IPS-NIHi11 (cell line): ENCODE results near the gene FYB2.
"Not testable (repeated sequence)": the region's sequence is repeated elsewhere in the genome, so short reads cannot be mapped to it uniquely, and the experiment has no call there.

Experiments
- DNase-seq: peaks from one replicate; pipeline ENCODE4 v3.0.0; 2012; ENCODE audit warnings: mixed read lengths, low spot score

FYB2 gene

DNA sequence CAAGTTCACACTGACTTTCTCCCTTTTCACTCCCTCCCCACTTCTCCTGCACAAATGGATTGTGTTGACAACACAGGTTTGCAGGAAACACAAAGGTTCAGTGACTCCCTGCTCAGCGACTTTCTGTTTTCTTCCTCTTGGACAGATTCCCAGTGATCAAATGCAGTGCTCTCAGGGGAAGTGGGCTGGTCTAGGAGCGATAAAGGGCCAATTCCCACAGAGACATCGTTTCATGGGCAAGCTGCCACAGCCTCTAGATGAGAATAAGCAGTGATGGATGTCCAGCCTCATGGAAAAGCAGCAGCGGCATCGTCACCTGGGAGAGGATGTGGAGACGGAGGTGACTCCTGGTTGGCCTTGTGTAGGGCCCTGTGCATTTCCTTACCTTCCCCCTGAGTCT, 30.6 kb downstream of the FYB2 start:
- DNase-seq, result peak; percentile 31

DNA sequence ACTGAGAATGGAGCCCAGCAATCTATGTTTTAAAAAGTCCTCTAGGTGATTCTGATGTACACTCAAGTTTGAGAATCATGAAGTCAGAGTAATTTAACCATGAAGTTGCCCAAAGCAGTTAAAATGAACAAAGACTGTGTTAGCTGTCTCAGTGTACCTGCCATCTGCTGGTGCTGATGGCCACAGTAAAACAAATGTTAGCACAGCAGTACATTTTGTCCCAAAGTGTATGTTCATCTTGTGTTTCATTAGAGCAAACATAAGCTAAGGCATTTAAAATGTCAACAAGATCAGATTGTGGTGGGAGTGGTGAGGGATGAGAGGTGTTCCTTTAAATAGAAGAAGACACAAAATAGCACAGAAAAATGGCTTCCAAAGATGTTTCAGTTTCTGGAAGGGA, 31.1 kb downstream of the FYB2 start:
- no peak for DNase-seq

DNA sequence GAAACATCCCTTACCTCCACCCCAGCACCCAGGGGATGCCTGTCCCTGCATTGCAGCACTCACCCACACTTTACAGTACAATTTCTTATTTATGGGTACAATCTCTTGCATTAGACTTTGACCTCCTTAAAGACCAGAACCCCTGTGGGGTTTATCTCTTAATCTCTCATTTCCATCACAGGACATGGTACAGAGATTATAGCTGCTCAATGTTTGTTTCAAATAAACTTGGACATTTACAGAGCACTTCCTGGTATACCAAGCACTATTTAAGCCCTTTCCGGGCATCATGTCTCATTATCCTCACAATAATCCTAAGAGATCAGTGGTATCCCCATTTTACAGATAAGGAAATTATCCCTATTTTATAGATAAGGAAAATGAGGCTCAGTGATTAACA, 31.9 kb downstream of the FYB2 start:
- no peak for DNase-seq

DNA sequence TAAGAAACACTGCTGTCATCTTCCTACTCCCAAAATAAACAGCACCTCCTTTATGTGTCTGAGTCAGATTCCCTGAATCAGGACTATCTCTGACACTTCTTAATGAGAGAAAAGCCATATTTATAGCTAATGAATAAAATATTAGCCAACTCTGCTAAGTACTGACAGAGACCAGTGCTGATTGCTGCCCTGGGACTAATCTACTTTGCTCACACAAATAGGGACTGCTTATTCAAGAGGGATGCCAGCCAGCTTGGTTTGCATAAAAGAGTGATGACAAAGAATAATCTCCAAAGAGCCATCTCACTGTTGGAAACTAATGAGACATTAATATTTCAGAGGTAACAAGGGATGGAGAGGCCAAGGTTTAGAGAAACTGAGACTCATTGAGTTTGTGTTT, 36.4 kb downstream of the FYB2 start:
- no peak for DNase-seq

DNA sequence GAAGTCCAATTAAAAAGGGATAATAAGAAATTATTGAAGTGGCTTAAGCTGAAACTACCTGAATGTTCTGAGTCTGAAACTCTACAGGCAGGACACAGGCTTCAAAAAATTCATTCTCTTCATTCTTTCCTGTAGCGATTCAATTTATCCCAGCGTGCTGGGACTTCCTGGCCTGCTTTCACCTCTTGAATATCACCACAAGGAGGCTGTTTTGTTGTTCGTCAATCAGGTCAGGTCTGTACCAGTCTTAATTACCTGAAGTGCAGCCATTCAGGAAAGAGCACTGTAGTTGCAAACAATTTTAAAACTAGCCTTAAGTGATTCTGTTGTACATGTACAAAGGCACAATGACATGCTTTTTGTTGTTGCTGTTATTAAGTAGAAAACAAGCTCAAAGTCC, 38.4 kb downstream of the FYB2 start:
- DNase-seq, result peak; percentile 13

DNA sequence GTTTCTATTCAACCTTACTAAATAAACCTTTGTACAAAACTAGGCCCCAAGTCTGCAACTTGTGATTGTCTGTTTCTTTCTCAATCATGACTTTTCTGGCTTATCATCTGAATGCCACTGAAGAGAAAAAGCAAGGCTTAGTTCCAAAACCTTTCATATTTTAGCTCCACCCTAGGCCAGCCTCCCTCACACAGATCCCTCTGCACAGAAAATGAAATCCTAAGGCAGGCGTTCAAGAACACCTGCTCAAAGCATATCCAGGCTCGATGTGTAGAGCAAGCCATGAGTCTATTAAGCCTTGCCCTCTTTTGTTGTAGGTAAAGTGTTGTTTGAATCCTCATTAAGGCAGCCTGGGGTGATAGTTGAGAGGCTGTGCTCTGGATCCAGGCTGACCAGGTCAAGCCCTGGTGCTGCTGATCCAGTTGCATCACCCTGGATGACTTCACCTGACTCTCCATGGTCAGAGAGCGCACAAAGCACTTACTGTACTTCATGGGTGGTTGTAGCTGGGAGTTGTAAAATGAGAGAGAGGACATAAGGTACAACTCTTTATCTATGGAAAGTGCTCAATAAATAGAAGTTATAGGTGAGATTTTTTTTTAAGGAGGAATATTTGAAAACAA, 39.0 kb downstream of the FYB2 start:
- DNase-seq, result no peak

DNA sequence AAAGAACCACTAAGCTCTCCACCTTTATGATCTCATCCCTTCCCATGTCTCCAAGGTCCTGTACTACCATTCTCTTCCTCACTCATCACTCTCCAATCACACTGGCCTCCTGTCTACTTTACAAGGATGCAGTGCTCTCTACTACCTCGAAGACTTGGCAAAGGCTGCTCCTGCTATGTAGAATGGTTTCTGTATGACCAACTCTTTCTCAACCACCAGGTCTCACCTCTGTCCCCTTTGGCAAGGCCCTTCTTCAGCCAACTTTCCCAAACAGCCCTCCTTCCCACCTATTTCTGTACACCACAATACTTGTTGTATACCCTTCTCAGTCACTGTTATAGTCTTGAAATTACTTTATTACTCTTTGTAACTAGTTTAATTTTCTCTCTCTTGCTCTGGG, 41.2 kb downstream of the FYB2 start:
- DNase-seq, result no peak

DNA sequence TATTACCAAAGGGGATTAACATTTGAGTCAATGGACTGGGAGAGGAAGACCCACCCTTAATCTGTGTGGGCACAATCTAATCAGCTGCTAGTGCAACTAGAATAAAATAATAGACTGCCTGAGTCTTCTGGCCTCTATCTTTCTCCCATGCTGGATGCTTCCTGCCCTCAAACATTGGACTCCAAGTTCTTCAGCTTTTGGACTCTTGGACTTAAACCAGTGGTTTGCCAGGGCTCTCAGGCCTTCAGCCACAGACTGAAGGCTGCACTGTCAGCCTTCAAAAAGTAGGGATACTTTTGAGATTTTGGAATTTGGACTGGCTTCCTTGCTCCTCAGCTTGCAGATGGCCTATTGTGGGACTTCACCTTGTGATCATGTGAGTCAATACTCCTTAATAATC, 44.5 kb downstream of the FYB2 start:
- DNase-seq, result not testable (repeated sequence)

DNA sequence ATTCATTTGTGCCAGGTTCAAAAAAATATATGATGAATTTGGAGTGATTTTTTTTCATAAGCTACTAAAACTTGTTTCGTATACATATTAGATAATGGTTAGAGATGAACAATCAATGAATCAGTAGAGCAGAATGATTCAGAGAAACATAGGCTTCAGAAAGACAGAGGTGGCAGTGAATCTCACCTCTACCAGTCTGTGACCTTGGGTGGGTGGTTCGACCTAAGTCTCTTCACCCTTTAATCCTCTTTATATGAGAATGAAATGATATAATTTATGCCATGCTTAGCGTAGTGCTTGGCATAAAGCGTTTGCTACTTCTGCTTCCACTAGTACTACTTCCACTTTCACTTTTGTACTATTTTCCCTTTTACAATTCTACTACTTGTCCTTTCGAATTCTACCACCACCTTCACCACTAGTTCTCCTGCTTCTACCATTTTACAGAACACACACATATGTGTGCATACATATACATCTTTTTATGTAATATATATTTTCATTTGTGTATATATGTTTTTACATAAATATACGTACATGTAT, 45.1 kb downstream of the FYB2 start:
- DNase-seq, result no peak

DNA sequence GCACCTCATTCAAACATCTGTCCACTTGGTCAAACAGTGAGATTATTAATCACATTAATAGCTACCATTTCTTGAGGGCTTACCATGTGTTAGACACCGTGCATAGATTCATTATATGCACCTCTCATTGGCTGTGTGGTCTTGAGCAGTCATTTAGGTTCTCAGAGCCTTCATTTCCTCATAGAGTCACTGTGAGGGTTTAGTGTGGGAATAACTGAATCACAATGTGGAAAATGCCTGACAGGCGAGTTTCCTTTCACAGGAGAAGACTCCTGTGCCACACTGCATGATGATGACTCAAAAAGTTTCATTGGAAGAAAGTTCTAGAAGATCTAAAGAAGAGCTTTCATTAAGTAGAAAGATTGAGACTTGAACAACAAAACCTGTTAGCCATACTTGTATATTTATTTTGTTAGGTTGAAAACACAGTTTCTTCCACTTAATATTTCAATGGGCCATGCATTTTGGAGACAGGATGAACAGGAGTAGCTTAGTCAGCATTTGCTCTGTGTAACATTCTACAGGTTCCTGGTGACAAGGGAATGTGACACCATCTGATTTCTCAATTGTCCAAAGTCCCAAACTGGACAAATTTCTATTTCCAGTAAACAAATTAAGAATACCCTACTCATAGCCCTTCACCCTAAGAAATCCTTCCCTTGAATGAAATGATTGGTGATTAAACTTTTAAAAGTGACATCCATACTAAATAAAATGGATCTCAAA, 45.7 kb downstream of the FYB2 start:
- no peak for DNase-seq

DNA sequence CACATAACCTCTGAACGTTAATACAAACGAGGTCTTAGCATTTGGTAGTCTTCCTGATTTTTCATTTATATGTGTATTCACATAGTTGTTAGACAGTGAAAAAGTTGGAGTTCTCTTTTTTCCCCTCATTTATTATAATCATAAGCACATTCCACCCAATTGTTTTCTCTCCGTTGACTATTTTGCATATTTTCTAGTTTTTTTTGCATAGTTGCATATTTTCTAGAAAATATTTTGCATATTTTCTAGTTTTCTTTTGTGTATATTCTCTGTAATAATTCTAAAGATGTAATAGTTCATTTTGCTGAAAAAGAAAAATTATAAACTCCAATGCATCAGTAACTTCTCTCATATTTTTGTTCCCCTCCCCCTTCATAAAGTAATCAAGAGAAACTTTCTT, 47.5 kb downstream of the FYB2 start:
- no peak for DNase-seq

DNA sequence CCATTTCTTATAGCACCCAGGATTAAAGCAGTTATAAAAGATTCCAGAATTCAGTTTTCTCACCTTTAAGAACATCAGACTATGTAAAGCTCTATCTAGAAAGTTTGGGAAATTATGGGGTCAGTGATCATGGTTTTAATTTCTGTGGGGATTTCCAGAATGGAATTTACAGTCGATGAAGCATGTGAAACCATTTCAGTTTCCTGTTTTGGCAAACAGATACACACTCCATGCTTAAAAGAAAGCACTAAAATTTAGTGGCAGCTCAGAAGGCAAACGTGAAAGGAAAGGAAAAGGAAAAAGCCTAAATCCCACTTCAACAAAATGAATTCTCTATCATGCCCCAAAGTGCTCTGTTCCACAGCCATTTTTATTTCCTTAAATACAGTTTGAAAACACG, 60.4 kb downstream of the FYB2 start:
- DNase-seq, result no peak

DNA sequence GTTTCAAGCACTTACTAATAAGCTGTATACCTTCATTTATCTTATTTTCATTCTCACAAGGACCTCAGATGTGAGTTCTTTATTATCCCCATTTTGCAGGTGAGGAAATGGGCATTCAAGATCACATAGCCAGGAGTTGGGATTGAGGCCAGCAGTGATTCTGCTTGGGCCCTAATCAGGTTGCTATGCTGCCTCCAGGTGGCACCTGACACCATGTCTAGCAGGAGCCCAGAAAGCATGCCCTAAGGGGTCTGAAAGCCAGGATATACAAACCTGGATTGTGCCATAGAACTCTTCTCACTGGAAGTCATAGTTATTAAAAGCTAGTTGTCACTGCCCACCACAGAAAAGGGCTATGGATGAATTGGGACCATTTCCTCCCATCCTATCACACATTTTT, 61.1 kb downstream of the FYB2 start:
- DNase-seq, result peak; percentile 50

DNA sequence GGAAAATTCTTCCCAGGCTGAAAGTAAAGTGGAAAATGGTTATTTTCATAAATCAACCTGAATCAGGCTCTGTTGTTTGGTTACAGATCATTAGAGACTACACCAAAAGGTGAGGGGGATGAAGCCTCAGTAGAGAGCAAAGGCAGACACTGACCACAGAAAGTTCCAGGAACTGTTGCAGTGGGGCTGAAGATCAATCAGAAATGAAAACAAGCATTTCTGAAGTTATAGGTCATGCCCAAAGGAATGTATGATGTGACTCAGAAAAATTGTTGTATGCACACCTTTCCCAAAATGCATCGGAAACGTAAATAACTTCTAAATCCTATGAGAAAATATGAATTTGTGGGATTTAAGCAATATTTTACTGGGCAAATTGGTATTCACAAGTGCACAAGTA, 63.3 kb downstream of the FYB2 start:
- no peak for DNase-seq

DNA sequence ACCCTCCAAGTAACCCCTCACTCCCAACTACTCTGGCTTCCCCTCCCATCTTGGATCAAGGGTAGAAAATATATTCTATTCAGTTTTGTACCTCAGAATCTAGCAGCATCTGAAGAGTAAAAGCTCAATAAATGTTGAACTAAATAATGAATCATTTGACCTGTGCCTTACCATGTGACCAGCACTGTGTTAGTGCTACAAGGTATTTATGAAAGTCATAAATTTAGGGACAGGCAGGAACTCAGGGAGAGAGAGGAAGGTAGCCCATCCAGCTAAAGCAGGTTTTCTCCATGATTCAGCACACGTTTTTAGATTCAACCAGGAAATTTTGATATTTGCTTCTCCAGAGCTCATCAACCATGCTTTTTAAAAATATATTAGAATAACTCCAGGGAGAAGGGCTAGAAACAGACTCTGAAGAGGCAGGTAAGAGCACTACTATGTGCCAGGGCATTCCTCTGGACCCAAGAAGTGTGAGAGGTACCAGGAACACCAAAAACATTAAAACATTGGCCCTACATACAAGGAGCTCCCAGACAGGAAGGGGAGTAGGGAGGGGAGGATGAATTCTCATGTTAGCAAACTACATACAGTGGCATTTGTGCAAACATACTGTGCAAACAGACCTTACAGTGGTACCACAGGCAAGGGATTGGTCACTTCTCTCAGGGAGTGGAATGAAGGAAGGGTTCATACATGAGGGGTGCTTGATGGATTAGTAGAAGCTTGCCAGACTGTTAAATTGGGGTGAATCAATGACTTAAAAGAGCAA, 64.3 kb downstream of the FYB2 start:
- DNase-seq, result no peak

DNA sequence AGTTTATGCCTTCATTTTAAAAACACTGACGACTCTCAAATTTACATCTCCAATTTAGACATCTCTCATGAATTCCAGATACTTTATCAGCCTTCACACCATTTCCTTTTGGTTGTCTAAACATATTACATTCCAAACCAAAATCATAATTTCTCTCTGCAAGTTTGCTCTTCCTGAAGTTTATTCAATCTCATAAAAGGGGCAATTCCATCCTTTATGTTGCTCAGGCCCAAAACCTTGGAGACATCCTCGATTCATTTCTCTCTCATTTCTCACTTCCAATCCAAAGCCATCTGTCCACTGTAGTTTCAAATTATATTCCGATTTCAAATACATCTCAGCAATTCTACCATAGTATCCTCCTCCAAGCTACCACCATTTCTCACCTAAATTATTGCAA, 74.0 kb downstream of the FYB2 start:
- DNase-seq, result no peak

DNA sequence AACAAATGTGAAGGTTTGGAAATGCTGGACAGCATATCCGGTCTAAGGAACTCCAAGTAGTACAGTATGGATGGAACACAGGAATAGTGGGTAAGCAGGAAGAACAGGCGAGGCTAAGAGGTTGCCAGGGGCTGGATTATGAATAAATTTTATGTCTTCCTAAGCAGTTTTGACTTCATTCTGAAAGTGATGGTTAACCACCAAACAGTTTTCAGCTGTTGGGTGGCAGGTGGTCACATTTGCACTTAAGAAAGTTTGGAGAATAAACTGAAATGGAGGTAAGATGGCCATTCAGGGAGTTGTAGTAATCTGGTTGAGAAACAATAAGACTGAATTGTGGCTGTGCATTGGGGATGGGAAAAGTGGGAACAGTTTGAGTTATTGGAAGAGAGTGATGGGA, 90.2 kb downstream of the FYB2 start:
- DNase-seq, result no peak

DNA sequence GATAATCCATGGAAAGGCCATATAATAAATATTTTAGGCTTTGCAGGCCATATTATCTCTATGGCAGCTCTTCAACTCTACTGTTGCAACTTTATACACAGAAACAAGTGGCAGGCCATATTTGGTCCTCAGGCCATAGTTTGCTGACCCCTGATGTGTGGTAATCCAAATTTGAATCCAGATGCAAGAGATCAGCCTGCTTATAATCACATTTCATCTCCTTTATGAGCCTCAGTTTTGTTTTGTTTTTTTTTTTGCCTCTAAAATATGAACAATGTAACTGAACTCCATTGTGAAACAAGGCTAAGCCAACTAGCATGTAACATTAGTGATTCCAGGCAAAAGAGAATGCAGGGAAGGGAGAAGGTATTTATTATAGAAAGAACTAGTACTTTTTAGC, 92.5 kb downstream of the FYB2 start:
- DNase-seq, result no peak

DNA sequence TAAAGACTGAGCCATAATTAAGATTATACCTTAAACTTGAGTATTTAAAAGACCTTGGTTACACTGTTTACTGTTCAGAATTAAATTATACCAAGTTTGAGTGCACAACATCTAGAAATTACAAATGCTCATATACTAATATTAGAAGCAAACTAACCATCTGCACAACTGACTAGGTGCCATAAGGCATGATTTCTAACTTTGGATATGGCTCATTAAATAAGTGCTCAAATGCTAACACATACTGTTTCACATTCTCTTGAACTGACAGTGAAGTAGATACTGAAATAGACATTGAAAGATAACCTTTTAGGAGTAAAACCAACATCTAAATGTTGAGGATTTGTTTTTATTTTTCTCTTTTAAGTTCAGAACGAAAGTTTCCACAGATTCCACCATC, 100.0 kb downstream of the FYB2 start:
- DNase-seq, result no peak

DNA sequence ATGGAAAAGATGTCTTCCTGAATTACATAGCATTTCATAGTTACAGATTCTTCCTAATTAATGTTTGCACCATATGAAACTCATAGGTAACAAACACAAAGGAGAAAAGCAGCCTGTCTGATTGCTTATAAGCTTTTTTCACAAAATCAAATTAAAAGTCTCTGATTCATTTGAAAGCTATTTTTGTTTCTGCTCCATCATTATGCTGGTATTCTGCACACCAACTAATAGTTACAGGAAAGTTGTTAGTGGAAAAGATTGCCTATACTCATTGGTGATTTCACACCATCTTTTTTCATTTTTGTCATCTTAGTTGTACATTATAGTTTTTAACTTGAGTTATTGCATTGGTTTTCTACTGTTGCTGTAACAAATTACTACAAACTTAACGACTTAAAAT, 104.0 kb downstream of the FYB2 start:
- DNase-seq, result no peak

DNA sequence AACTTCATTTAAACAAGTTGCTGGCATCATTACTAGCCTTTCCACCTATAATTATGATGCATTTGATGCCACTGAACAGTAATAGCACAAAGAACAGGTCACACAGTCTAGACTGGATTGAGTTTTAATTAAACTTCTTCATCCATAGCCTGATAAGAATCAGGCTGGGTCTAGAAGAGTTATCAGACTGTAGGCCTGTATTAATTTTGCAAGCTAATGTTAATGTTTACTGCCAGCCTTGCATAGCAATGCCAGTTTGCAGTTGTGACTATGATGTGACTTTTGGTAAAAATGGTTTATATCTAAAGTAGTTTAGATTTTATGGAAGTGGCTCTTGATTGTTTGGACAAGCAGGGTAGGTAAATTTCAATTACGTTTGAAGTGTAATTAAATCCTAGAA, 106.1 kb downstream of the FYB2 start:
- DNase-seq, result no peak

DNA sequence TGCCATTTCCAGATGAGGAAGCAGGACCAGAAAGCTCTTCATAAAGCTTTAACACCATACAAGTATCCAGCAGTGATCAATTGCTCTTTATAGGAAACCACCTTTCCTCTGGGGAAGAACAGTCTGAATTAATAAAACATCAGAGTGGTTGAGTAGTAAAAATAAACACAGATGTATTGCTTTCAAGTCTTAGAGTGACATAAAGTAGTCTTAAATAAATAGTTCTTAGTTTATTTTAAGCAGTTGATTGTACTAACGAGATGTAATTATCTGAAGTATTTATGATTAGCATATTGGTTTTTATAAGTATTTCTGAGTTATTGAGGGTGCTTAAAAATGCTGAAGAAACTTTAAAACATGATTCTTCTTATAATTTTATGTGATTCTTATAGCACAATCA, 107.1 kb downstream of the FYB2 start:
- DNase-seq, result no peak

DNA sequence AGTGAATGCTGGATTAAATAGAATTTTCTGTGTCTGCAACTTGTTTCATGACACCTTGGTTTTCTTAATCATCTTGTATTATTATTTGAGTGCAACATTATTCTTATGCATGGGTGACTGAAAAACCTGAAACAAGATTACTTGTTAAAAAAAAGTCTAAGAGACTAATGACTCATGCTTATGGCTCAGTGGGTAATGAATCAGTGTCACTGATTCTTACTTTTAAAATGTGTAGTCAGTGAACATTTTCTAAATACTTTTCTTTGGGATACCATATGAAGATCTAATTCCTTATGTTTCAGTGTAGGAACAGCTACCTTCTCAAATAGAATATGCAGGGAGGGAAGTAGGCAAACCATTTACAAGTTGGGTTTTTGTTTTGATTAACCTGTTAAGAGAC, 108.6 kb downstream of the FYB2 start:
- no peak for DNase-seq
